IMR-90 (cell line): ENCODE measurements around the gene SMC4. TPM values are rescaled to one million over a fixed set of nuclear protein-coding genes. Genes with fewer than 3 reads are reported as not detected.

Experiments used
- ATAC-seq: fragments of 200-7000 bp; cut with Tn5 transposase; 2 replicates; pipeline ENCODE4 v1.9.1; 2020; ENCODE audit warnings: low read depth, mild to moderate bottlenecking, moderate library complexity
- BruUV-seq: library from RNA; stranded (reverse); fragments of 400-500 nt; replicated peaks from 2 replicates; lab custom pipeline; 2021; lab: Mats Ljungman, UMichigan
- CTCF ChIA-PET: fragments of 300-600 bp; formaldehyde crosslinking; extraction: SDS; loops from one replicate; lab custom pipeline; 2021; ENCODE audit warnings: antibody characterized with exemption; lab: Yijun Ruan, JAX
- POLR2A ChIA-PET: fragments of 300-600 bp; sonication (Branson Sonifier 250); formaldehyde crosslinking; loops from one replicate; lab custom pipeline; 2022; ENCODE audit warnings: antibody characterized with exemption; ENCODE audit not compliant: unreplicated experiment; lab: Charles Lee
- DNase-seq: peaks from one replicate; pipeline ENCODE4 v3.0.0; 2013
- H2AFZ ChIP-seq: replicated peaks from 2 replicates; pipeline ENCODE3; 2013; ENCODE audit warnings: low read length, mild to moderate bottlenecking; ENCODE audit not compliant: poor library complexity
- H2AK5ac ChIP-seq: 2 replicates; pipeline ENCODE4 v1.6.1; 2013; ENCODE audit warnings: low read depth, low read length, inconsistent platforms
- H2AK9ac ChIP-seq: replicated peaks from 2 replicates; pipeline ENCODE3; 2013; ENCODE audit warnings: mild to moderate bottlenecking, low read depth, low read length, moderate library complexity; ENCODE audit not compliant: poor library complexity
- H2BK120ac ChIP-seq: 2 replicates; pipeline ENCODE4 v1.6.1; 2013; ENCODE audit warnings: low read depth, low read length, inconsistent platforms
- H2BK15ac ChIP-seq: 3 replicates; pipeline ENCODE4 v1.6.1; 2013; ENCODE audit warnings: low read depth, low read length, inconsistent platforms
- H2BK20ac ChIP-seq: 2 replicates; pipeline ENCODE4 v1.6.1; 2013; ENCODE audit warnings: low read depth, mild to moderate bottlenecking, inconsistent platforms, low read length, moderate library complexity
- H2BK5ac ChIP-seq: 2 replicates; pipeline ENCODE4 v1.6.1; 2013; ENCODE audit warnings: mild to moderate bottlenecking, low read depth, low read length, inconsistent platforms; ENCODE audit not compliant: poor library complexity, severe bottlenecking
- H3K14ac ChIP-seq: replicated peaks from 2 replicates; pipeline ENCODE4 v1.6.1; 2013; ENCODE audit warnings: low read depth, low read length, inconsistent platforms
- H3K18ac ChIP-seq: 2 replicates; pipeline ENCODE4 v1.6.1; 2013; ENCODE audit warnings: low read depth, low read length, control low read depth
- H3K23ac ChIP-seq: 2 replicates; pipeline ENCODE4 v1.6.1; 2013; ENCODE audit warnings: low read depth, low read length, inconsistent platforms
- H3K27ac ChIP-seq: 2 replicates; pipeline ENCODE4 v1.5.1; 2013; ENCODE audit warnings: mild to moderate bottlenecking, control low read depth, low read length; ENCODE audit not compliant: insufficient read depth
- H3K27me3 ChIP-seq: 2 replicates; pipeline ENCODE4 v1.6.1; 2013; ENCODE audit warnings: low read length; ENCODE audit not compliant: control insufficient read depth, insufficient read depth
- H3K36me3 ChIP-seq: 2 replicates; pipeline ENCODE4 v1.6.1; 2013; ENCODE audit warnings: low read length, mixed read lengths; ENCODE audit not compliant: control insufficient read depth, insufficient read depth
- H3K4ac ChIP-seq: 2 replicates; pipeline ENCODE4 v1.6.1; 2013; ENCODE audit warnings: low read depth, low read length, inconsistent platforms
- H3K4me1 ChIP-seq: 2 replicates; pipeline ENCODE4 v1.6.1; 2013; ENCODE audit warnings: low read length, mixed read lengths; ENCODE audit not compliant: control insufficient read depth, insufficient read depth
- H3K4me2 ChIP-seq: 2 replicates; pipeline ENCODE4 v1.6.1; 2013; ENCODE audit warnings: low read depth, mild to moderate bottlenecking, control low read depth, low read length, moderate library complexity
- H3K4me3 ChIP-seq: 2 replicates; pipeline ENCODE4 v1.5.1; 2013; ENCODE audit warnings: low read depth, mild to moderate bottlenecking, control low read depth, low read length, moderate library complexity; ENCODE audit not compliant: insufficient read depth
- H3K56ac ChIP-seq: 2 replicates; pipeline ENCODE4 v1.6.1; 2013; ENCODE audit warnings: low read length, inconsistent platforms; ENCODE audit not compliant: insufficient read depth; ENCODE audit errors: extremely low read depth
- H3K79me1 ChIP-seq, 2 experiments: 2 replicates each; pipeline ENCODE4 v1.6.1; 2013; ENCODE audit warnings: low read length in 2 of 2, inconsistent platforms in 1 of 2, low read depth in 1 of 2
- H3K9ac ChIP-seq: 2 replicates; pipeline ENCODE4 v1.6.1; 2013; ENCODE audit warnings: low read depth, low read length, control low read depth
- H3K9me1 ChIP-seq: 2 replicates; pipeline ENCODE4 v1.6.1; 2013; ENCODE audit warnings: low read length, inconsistent platforms; ENCODE audit not compliant: insufficient read depth
- H3K9me3 ChIP-seq: 2 replicates; pipeline ENCODE4 v1.6.1; 2013; ENCODE audit warnings: low read length; ENCODE audit not compliant: control insufficient read depth, insufficient read depth
- H4K20me1 ChIP-seq: 2 replicates; pipeline ENCODE4 v1.6.1; 2013; ENCODE audit warnings: low read length, inconsistent platforms; ENCODE audit not compliant: insufficient read depth
- H4K5ac ChIP-seq: 2 replicates; pipeline ENCODE4 v1.6.1; 2013; ENCODE audit warnings: mild to moderate bottlenecking, low read depth, low read length, control low read depth
- H4K8ac ChIP-seq, 2 experiments: 2 replicates each; pipeline ENCODE4 v1.6.1; 2013; ENCODE audit warnings: low read depth in 2 of 2, low read length in 2 of 2, control low read depth in 1 of 2, inconsistent platforms in 1 of 2
- H4K91ac ChIP-seq: 2 replicates; pipeline ENCODE4 v1.6.1; 2013; ENCODE audit warnings: low read depth, low read length, inconsistent platforms; ENCODE audit not compliant: insufficient read depth
- BHLHE40 ChIP-seq: fragments of 150-350 bp; IDR thresholded peaks from 2 replicates; pipeline ENCODE4 v1.6.1; 2016; ENCODE audit warnings: mild to moderate bottlenecking, low read depth, low read length
- CTCF ChIP-seq: conservative IDR thresholded peaks from 2 replicates; pipeline ENCODE4 v1.5.1; 2012; ENCODE audit warnings: mild to moderate bottlenecking, low read depth, low read length, improper control_type of control experiment
- ELK1 ChIP-seq: fragments of 150-350 bp; IDR thresholded peaks from 2 replicates; pipeline ENCODE4 v1.6.1; 2016; ENCODE audit warnings: low read depth, mild to moderate bottlenecking, low read length, moderate library complexity, borderline replicate concordance
- MXI1 ChIP-seq: IDR thresholded peaks from 2 replicates; pipeline ENCODE4 v1.6.1; 2012; ENCODE audit warnings: low read depth, mild to moderate bottlenecking, low read length, moderate library complexity, borderline replicate concordance
- NFE2L2 ChIP-seq: fragments of 150-350 bp; IDR thresholded peaks from 2 replicates; pipeline ENCODE4 v1.6.1; 2016; ENCODE audit warnings: low read depth, mild to moderate bottlenecking, low read length
- RFX5 ChIP-seq: IDR thresholded peaks from 2 replicates; pipeline ENCODE4 v1.8.0; 2012; ENCODE audit warnings: low read depth, mild to moderate bottlenecking, low read length, moderate library complexity
- USF2 ChIP-seq: fragments of 150-350 bp; IDR thresholded peaks from 2 replicates; pipeline ENCODE4 v1.6.1; 2017; ENCODE audit warnings: mild to moderate bottlenecking, antibody characterized with exemption, low read length, low read depth
- WGBS, 2 experiments: methylation state at CpG; one replicate each; pipeline versions ENCODE4 v1.1.5 to v1.1.7; 2013; ENCODE audit warnings: missing lambda C conversion rate in 2 of 2; ENCODE audit not compliant: insufficient read length in 1 of 2; ENCODE audit errors: extremely low coverage in 2 of 2; 5-methylcytosine and 5-hydroxymethylcytosine counted together
- dilution Hi-C: fragments of 300-500 bp; cut with HindIII; formaldehyde crosslinking; loops from one replicate; pipeline ENCODE4 v1.14.3; 2018; ENCODE audit warnings: low sequenced_read_pairs; ENCODE audit not compliant: unreplicated experiment
- in situ Hi-C: fragments of 300-500 bp; cut with MboI; formaldehyde crosslinking; loops from 3 replicates; pipeline ENCODE4 v1.14.3; 2019; ENCODE audit warnings: low sequenced_read_pairs, inconsistent platforms, mixed read lengths
- intact Hi-C: fragments of 100-400 bp; cut with micrococcal nuclease; formaldehyde crosslinking; loops from 2 replicates; pipeline ENCODE4 v1.10.0; 2022
- polyA plus RNA-seq, 3 experiments: library from polyadenylated mRNA; depleted of rRNA; stranded (reverse); fragments of >200 nt; gene quantifications; 2 replicates each; pipeline ENCODE4 v1.2.3, GENCODE V29; 2012; ENCODE audit warnings: low replicate concordance in 1 of 3
- total RNA-seq: library from RNA; depleted of rRNA; stranded (reverse); fragments of >200 nt; gene quantifications from 2 replicates; pipeline ENCODE4 v1.2.3, GENCODE V29; 2012

SMC4 gene
- total and polyA plus RNA-seq, 2 of the 4 experiments (the other 2 are of a cell fraction) = 48.8 to 50.1 TPM

- Histone ChIP-seq H4K91ac (no peak overlapping the region), H3K14ac (no peak overlapping the region), H3K79me1 (peaks cover 17 to 29% of the 10 kb centered on the region in 2 experiments), H2BK20ac (no peak overlapping the region), H3K27me3 (no peaks in the 10 kb centered on the region), H4K8ac (no peak overlapping the region), H3K36me3 (peaks cover 11% of the 10 kb centered on the region), H3K56ac (no peak overlapping the region), H2AFZ (no peak overlapping the region), H3K4ac (no peak overlapping the region), H2BK15ac (no peak overlapping the region), H4K5ac (no peak overlapping the region; the same call in 1 of the 2 replicates), H3K27ac (no peak overlapping the region), H3K9me1 (no peaks in the 10 kb centered on the region), H3K4me2 (no peak overlapping the region), H2BK5ac (no peak overlapping the region), H3K18ac (no peak overlapping the region), H3K9ac (no peak overlapping the region), H3K4me3 (no peak overlapping the region), H3K23ac (no peak overlapping the region), H2AK9ac (no peak overlapping the region), H3K9me3 (no peaks in the 10 kb centered on the region), H3K4me1 (peaks cover 2% of the 10 kb centered on the region), H2AK5ac (no peak overlapping the region), H2BK120ac (no peak overlapping the region), H4K20me1 (no peaks in the 10 kb centered on the region)
- no peak for TF ChIP-seq CTCF
- TF ChIP-seq NFE2L2 = no peak
- no peak for TF ChIP-seq BHLHE40
- TF ChIP-seq MXI1 = no peak
- no peak for TF ChIP-seq RFX5
- no peak for TF ChIP-seq ELK1
- no peak for TF ChIP-seq USF2
- ATAC-seq (no peak), DNase-seq (no peak)
- ChIA-PET CTCF (interaction anchor here (0.6 to 1.1 kb wide), 4 partner anchors 16 to 422 kb away, joined by 3 to 4 read pairs (median 3); no protein-coding TSS in a partner anchor), POLR2A (no interaction called here)
- in situ Hi-C loops = loop anchor here (10.0 to 25.0 kb wide), 3 partner anchors 248 to 525 kb away; no protein-coding TSS in a partner anchor
- dilution Hi-C loops = no loop called here
- intact Hi-C loops = loop anchor here (5.0 to 10.0 kb wide), 4 partner anchors 485 to 648 kb away; no protein-coding TSS in a partner anchor
- BruUV-seq = no TSS peak
- WGBS, 2 experiments = no CpG with 5 or more reads among the region's 1 CpG
Measured at GRCh38 chr3:160412477-160412876, 13.0 kb downstream of the SMC4 start.
